SK-N-MC (cell line): ENCODE results near the gene ART1.

Experiments used
- EZH2 ChIP-seq: fragments of 200-600 bp; sonication (generic); IDR thresholded peaks from one replicate; pipeline ENCODE4 v1.6.1; 2017; ENCODE audit warnings: antibody characterized with exemption
- FOXP2 ChIP-seq: optimal IDR thresholded peaks from 2 replicates; pipeline ENCODE3; 2011; ENCODE audit warnings: mild to moderate bottlenecking, moderate library complexity; ENCODE audit not compliant: insufficient read depth; ENCODE audit errors: extremely low read length, control extremely low read depth
- POLR2AphosphoS5 ChIP-seq: IDR thresholded peaks from 2 replicates; pipeline ENCODE4 v1.6.1; 2012; ENCODE audit warnings: mild to moderate bottlenecking, low read depth, low read length, borderline replicate concordance

- TF ChIP-seq EZH2, result no peak
- no peak for TF ChIP-seq POLR2AphosphoS5
- TF ChIP-seq FOXP2, result no peak
Measured at GRCh38 chr11:3659595-3660515, 14.9 kb downstream of the ART1 start.
